HUES48 (cell line): ENCODE results near the gene BCKDHB.

ENCODE experiments used
- H3K27ac ChIP-seq: one replicate; pipeline ENCODE4 v1.7.0; 2013; ENCODE audit warnings: low read depth, low read length, inconsistent platforms
- H3K27me3 ChIP-seq: 2 replicates; pipeline ENCODE4 v1.6.1; 2013; ENCODE audit warnings: mild to moderate bottlenecking, low read length; ENCODE audit not compliant: control insufficient read depth, insufficient read depth
- H3K36me3 ChIP-seq: 2 replicates; pipeline ENCODE4 v1.6.1; 2013; ENCODE audit warnings: low read length; ENCODE audit not compliant: control insufficient read depth, insufficient read depth
- H3K4me1 ChIP-seq: 2 replicates; pipeline ENCODE4 v1.6.1; 2013; ENCODE audit warnings: mild to moderate bottlenecking, low read length; ENCODE audit not compliant: control insufficient read depth, insufficient read depth
- H3K4me3 ChIP-seq: 2 replicates; pipeline ENCODE4 v1.5.1; 2013; ENCODE audit warnings: mild to moderate bottlenecking, low read depth, low read length
- H3K9ac ChIP-seq: 2 replicates; pipeline ENCODE4 v1.6.1; 2013; ENCODE audit warnings: mild to moderate bottlenecking, low read depth, low read length, moderate library complexity
- H3K9me3 ChIP-seq: 2 replicates; pipeline ENCODE4 v1.6.1; 2013; ENCODE audit warnings: low read length; ENCODE audit not compliant: control insufficient read depth, insufficient read depth

Gene BCKDHB

DNA sequence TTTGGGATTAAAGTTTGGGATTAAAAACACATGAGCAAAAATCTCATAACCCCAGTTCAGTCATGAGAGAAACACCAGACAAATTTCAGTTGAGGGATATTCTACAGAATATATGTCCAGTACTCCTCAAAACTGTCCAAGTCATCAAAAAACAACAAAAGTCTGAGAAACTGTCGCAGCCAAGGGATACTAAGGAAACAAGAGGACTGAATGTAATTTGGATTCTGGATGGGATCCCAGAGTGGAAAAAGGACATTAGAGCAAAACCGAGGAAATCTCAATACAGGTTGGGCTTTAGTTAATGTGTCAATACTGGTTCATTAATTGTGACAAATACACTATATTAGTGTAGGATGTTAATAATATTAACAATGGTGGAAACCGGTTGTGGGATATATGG is 219.3 kb downstream of the BCKDHB start:
- Histone ChIP-seq H3K4me1 (peaks cover 34% of the 10 kb centered on the region), H3K9ac (no peak overlapping the region), H3K27ac (no peak overlapping the region), H3K4me3 (no peak overlapping the region), H3K36me3 (no peaks in the 10 kb centered on the region), H3K9me3 (no peaks in the 10 kb centered on the region), H3K27me3 (no peaks in the 10 kb centered on the region)

DNA sequence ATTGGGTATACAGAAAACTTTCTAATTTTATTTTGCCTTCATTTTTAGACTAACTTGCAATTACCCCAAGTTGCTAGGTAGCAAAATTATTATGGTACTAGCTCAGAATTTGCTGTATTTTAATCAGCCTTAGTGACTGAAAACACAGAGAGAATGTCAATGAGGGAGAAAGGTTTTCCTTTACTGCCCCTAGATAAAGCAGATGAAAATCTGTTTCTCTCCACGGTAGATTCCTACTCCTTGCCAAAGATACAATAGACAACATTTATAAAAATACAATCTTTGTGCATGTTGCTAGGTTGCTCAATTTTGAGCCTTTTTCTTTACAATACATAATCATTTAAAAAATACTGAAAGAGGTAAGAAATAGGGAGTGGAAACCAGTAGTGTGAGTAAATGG is 222.2 kb downstream of the BCKDHB start:
- Histone ChIP-seq H3K4me1 (peaks cover 63% of the 10 kb centered on the region), H3K9ac (no peak overlapping the region), H3K36me3 (no peaks in the 10 kb centered on the region), H3K9me3 (no peaks in the 10 kb centered on the region), H3K27ac (no peak overlapping the region), H3K4me3 (no peak overlapping the region), H3K27me3 (no peaks in the 10 kb centered on the region)

DNA sequence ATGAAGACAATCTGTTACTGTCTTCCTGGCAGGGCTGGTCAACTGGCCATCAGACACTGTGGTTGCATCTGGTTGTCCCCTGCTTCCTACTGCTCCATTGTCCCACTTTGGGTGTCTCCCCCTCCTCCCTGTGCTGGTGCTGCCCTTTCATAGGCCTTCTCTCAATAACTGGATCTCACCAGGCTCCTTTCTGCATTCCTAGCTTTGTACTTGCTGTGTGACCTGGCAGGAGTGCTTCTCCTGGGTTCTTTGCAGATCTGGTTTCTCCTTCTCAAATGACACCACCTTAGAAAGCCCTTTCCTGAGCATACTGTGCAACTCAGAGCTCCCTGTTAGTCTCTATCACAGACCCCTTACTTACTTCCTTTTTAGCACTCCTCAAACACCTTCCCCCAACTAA is 223.0 kb downstream of the BCKDHB start:
- Histone ChIP-seq H3K36me3 (no peaks in the 10 kb centered on the region), H3K4me3 (no peak overlapping the region), H3K4me1 (peaks cover 72% of the 10 kb centered on the region), H3K9me3 (no peaks in the 10 kb centered on the region), H3K27me3 (no peaks in the 10 kb centered on the region), H3K9ac (no peak overlapping the region), H3K27ac (peak overlapping the region; percentile 52)

DNA sequence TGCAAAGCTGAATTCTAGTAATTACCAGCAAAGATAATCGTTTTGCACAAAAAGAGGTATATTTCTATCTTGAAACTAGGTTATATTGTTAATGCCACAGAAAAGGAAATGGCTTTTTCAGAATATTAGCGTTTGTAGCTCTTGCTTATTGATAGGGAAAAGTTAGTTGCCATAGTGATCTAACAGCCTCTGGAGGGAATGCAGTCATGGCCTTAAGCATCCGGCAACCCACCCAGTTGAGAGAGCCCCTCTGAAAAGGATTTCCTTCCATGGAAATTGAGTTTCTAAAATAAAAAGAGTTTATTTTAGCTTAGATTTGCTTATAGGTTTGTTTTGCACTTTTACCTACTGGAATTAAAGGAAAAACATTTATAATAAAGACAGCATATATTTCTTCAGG is 224.5 kb downstream of the BCKDHB start:
- H3K9me3 ChIP-seq: no peaks in the 10 kb centered on the region
- H3K4me3 ChIP-seq: no peak overlapping the region; the same call in 1 of the 2 replicates
- H3K27ac ChIP-seq: peak overlapping the region; percentile 72
- no peaks in the 10 kb centered on the region for H3K36me3 ChIP-seq
- no peak overlapping the region for H3K9ac ChIP-seq
- H3K27me3 ChIP-seq: no peaks in the 10 kb centered on the region
- peaks cover 85% of the 10 kb centered on the region for H3K4me1 ChIP-seq

DNA sequence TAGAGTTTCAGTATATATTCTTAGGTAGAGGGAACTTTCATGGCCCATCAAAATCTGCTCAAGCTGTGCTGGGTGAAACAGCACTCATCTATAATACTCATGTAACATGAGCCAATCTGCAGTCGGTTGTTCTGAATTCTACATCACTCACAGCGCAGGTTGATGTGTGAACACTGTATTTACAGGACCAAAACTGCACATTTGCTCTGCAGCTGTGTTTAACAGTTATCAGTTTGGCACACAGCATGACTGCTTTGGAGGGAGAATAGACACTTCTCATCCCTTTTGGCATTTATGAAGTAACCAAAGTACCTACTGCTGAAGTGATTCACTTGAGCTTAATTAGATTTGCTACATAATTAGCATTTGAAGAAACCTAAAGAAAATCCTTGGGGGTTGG is 225.1 kb downstream of the BCKDHB start:
- peak overlapping the region; percentile 48 for H3K4me3 ChIP-seq
- H3K27me3 ChIP-seq: no peaks in the 10 kb centered on the region
- no peaks in the 10 kb centered on the region for H3K9me3 ChIP-seq
- H3K9ac ChIP-seq: no peak overlapping the region
- peaks cover 91% of the 10 kb centered on the region for H3K4me1 ChIP-seq
- no peaks in the 10 kb centered on the region for H3K36me3 ChIP-seq
- H3K27ac ChIP-seq: peak overlapping the region; percentile 72

DNA sequence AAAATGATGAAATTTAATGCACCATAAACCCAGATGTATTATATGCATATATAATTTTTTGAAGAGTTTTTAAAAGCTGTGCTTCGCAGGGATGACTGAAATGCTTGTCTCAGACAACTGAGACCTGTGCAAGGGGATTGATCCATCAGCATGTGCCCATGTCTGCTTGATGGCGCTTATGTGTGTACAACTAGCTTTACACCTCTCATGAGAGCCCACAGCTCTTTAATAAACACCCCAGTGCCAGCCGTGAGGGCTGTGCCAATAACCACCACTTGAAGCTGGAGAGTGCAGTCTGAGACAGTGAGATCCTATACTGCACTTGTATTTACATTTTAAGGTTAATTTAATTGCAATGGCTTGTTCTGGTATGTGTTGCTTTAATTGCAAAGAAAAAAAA is 225.5 kb downstream of the BCKDHB start:
- Histone ChIP-seq H3K36me3 (no peaks in the 10 kb centered on the region), H3K4me3 (peak overlapping the region; percentile 48), H3K9ac (no peak overlapping the region), H3K27ac (peak overlapping the region; percentile 40), H3K27me3 (no peaks in the 10 kb centered on the region), H3K9me3 (no peaks in the 10 kb centered on the region), H3K4me1 (peaks cover 95% of the 10 kb centered on the region)

DNA sequence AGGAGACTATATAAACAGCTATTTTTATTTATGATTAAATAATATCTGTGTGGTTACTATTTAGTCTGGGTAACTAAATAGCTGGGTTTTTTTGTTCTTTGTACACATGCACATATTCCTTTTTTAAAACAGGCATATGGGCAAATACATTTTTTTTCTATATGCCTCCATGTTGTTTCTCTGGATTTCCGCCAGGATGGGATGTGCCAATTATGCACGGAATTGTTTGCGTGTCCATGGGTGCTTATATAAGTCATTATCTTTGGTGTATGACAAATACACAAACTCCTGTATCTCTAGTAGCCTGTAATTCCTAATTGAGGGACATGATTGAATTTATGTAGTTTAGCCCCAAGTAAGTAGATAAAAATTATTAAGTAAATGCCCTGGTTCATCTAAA is 226.9 kb downstream of the BCKDHB start:
- H3K4me3 ChIP-seq: no peak overlapping the region

DNA sequence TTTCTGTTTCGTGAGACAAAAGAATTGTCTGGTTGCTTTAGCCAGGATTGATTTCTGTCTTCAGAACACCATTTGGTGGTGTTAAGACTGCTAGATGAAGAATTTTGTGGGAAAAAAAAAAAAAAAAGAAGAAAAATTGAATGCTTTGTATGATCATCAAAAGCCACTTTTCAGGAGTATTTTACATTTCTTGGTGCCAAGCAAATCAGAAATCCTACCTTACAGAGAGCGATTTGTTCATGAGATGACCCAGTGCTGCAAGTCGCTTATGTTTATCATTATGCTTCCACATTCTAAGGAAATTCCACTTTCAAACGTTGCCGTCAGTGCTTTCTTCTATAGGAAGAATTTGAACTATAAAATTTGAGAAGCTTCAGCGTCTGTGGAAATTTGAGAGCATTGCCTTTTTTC is 228.7 kb downstream of the BCKDHB start:
- H3K27ac ChIP-seq: peak overlapping the region; percentile 67
- H3K36me3 ChIP-seq: no peaks in the 10 kb centered on the region
- H3K9me3 ChIP-seq: no peaks in the 10 kb centered on the region
- peak overlapping the region; percentile 43; the same call in 1 of the 2 replicates for H3K4me3 ChIP-seq
- peaks cover 77% of the 10 kb centered on the region for H3K4me1 ChIP-seq
- no peak overlapping the region for H3K9ac ChIP-seq
- no peaks in the 10 kb centered on the region for H3K27me3 ChIP-seq

More for the DNA sequence above, 226.9 kb downstream of the BCKDHB start:
- peaks cover 89% of the 10 kb centered on the region for H3K4me1 ChIP-seq
- no peaks in the 10 kb centered on the region for H3K9me3 ChIP-seq
- no peak overlapping the region for H3K27ac ChIP-seq
- no peaks in the 10 kb centered on the region for H3K27me3 ChIP-seq
- no peaks in the 10 kb centered on the region for H3K36me3 ChIP-seq
- H3K9ac ChIP-seq: no peak overlapping the region

DNA sequence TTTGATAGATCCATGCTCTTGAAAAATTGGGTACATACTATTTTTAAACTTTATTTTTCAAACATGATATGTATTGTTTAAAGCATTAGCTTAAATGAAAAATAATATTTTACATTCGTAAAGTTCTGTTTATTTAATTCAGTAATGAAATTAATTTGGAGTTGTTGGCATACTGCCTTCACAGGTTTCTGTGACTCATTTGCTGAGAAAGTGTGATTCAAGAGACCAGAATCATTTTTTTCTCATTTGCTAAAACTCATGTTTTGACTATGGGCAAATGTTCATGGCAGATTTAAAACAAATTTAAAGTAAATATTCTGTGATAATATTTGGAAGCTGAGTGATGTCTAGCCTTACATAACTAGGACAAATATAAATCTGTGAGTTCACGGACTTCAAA is 230.4 kb downstream of the BCKDHB start:
- Histone ChIP-seq H3K27me3 (no peaks in the 10 kb centered on the region), H3K4me3 (no peak overlapping the region), H3K36me3 (no peaks in the 10 kb centered on the region), H3K27ac (no peak overlapping the region), H3K4me1 (peaks cover 59% of the 10 kb centered on the region), H3K9ac (no peak overlapping the region), H3K9me3 (no peaks in the 10 kb centered on the region)

DNA sequence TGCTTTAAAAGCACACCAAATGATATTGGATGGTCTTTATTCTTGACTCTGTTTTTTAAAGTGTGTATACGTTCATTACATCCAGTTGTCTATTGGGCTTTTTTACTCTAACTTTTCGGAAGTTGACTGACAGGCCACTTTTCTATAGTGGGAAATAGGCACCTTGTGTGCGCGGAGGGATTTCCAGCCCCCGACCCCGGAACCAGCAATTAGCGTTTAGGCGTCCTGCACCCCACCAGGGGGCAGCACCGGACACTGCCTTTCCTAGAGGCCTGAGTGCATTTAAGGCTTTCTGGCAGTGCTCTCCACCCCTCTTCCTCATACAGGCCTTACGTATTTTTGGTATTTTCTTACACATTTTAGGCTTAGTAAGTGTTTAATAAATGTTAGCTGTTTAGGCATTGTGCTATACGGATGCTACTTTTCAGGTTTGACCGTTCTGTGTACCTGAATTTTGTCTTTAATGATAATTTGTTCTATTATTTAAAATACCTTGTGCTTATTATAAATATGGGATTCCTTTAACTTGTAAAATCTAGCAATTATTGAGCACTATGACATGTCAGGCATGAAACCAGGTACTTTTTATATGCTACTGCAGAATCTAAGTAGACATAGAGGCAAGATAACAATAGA is 231.8 kb downstream of the BCKDHB start:
- no peak overlapping the region for H3K4me3 ChIP-seq
- no peak overlapping the region for H3K27ac ChIP-seq

DNA sequence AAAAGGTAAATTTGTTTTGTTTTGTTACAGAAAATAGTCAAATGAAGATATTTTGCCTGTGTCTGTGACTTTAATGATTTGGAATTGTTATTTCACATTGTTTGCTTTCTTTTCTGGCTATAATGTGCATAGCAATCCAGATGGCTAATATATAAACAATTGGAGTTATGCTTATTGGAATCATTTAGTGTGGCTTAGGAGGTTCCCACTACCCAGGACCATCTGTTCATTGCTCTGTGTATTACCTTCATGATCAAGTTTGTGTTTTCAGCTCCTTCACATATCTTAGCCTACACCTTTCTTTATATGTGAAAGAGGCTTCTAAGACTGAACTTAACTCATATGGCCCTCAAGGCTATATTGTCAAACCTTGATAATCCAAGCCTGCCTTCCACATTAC is 232.9 kb downstream of the BCKDHB start:
- Histone ChIP-seq H3K4me1 (peaks cover 34% of the 10 kb centered on the region), H3K4me3 (no peak overlapping the region), H3K27ac (no peak overlapping the region), H3K9ac (no peak overlapping the region), H3K9me3 (no peaks in the 10 kb centered on the region), H3K36me3 (no peaks in the 10 kb centered on the region), H3K27me3 (no peaks in the 10 kb centered on the region)

More for the DNA sequence above, 231.8 kb downstream of the BCKDHB start:
- Histone ChIP-seq H3K9me3 (no peaks in the 10 kb centered on the region), H3K27me3 (no peaks in the 10 kb centered on the region), H3K36me3 (no peaks in the 10 kb centered on the region), H3K9ac (no peak overlapping the region), H3K4me1 (peaks cover 45% of the 10 kb centered on the region)
